Vagina (tissue), 2 donors: ENCODE measurements around the gene ZNF101.

Source experiments
- POLR2A ChIP-seq, 2 donors: fragments of 450-650 bp; IDR thresholded peaks; one replicate each; pipeline ENCODE4 v1.6.1; 2017; ENCODE audit warnings: antibody characterized with exemption in 2 of 2, mild to moderate bottlenecking in 2 of 2, moderate library complexity in 2 of 2
- POLR2AphosphoS5 ChIP-seq, 2 donors: sonication (generic); formaldehyde crosslinking; IDR thresholded peaks; one replicate each; pipeline ENCODE4 v1.9.0; 2017; ENCODE audit warnings: antibody characterized with exemption in 2 of 2, mild to moderate bottlenecking in 2 of 2, low read depth in 1 of 2; ENCODE audit not compliant: insufficient read depth in 1 of 2
- TF ChIP-seq, protein P1 (sequence below), 3 experiments: fragments of 450-650 bp in 2 of 3; fragments of 200-600 bp in 1 of 3; sonication (generic) in 1 of 3; IDR thresholded peaks; one replicate each; pipeline ENCODE4 v1.5.1; 2017 to 2019; ENCODE audit warnings: antibody characterized with exemption in 3 of 3, mild to moderate bottlenecking in 2 of 3, moderate library complexity in 2 of 3

DNA sequence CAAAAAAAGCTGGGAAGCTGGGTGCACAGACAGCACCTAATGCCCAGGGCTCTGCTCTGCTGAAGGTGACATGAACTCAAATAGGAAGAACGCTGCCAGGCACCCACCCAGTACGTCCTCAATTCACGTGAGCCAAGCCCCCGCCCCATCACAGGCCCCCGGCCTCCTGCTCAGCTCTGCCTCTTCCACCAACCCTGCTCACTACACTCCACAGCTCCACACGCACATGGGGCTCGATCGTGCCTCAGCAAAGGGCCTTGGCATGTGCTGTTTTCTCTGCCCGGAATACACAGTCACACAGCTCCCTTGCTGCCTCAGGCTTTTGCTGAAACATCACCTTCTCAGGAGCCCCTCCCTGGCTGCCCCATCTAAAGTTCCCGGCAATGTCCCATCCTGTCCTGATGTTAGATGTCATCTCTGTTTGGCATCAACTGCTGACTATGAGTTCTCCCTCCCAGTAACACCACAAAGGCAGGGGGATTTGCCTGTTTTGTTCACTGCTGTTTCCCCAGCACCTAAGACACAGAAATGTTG is 7.4 kb upstream of the ZNF101 start:
- TF ChIP-seq, protein P1, sequence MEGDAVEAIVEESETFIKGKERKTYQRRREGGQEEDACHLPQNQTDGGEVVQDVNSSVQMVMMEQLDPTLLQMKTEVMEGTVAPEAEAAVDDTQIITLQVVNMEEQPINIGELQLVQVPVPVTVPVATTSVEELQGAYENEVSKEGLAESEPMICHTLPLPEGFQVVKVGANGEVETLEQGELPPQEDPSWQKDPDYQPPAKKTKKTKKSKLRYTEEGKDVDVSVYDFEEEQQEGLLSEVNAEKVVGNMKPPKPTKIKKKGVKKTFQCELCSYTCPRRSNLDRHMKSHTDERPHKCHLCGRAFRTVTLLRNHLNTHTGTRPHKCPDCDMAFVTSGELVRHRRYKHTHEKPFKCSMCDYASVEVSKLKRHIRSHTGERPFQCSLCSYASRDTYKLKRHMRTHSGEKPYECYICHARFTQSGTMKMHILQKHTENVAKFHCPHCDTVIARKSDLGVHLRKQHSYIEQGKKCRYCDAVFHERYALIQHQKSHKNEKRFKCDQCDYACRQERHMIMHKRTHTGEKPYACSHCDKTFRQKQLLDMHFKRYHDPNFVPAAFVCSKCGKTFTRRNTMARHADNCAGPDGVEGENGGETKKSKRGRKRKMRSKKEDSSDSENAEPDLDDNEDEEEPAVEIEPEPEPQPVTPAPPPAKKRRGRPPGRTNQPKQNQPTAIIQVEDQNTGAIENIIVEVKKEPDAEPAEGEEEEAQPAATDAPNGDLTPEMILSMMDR (IDR thresholded peaks at IDR 0.05) = no peak
- TF ChIP-seq POLR2A (IDR thresholded peaks at IDR 0.05) (no peak), POLR2AphosphoS5 (IDR thresholded peaks at IDR 0.05; ENCODE audit: insufficient read depth in 1 of 2, low read depth in 1 of 2) (no peak)
